ENCODE measurements around the gene RBFOX1.

RBFOX1 gene

DNA sequence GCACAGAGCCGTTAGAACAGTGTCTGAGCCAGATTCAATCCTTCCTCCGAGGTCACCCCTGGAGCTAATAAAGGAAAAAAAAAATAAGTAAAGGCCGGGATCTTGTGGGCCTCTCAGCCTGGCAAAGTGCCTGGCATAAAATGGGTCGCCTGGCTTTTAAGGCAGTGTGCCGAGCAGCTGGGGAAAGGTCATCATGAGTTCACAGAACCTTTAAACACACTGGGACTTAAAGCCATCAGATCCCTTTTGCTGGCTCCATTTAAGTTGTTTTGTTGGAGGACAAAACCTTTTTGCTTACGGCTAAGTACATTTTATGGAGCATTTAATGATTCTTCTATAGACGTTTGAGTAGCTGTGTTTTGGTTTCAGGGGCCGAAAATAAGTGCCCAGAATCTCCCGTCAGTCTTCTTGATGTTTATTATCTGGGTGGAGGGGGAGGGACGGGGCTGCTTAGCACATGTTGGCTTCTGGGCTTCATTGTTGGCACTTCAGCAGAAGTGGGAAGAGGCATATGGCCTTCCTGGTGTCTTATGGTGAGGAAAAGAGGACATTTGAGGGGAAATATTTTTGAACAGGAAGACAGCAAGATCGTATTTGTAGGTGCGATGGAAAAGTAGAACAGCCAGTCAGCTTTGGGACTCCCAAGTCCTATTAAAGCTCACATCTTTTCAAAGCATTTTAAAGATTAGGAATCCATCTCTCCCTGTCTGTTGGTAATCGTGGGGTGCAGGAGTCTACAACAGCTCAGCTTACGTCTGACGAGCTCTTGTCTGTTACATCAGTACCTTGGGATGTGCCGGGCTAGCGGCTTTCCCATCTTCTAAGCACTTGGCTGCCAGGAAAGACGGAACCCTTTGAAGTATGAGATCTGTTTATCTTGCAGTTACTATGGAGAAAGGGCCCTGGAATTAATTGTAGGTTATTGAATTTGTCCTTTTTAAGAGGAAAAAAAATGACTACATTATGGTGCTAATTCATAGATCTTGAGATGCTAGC lies 31.1 kb downstream of the RBFOX1 start:
- ChIA-PET CTCF (interaction anchor here (0.8 kb wide), 1 partner anchor 13 kb away, joined by 3 read pairs; no protein-coding TSS in a partner anchor), POLR2A (no interaction called here)
- TF ChIP-seq, protein P1, sequence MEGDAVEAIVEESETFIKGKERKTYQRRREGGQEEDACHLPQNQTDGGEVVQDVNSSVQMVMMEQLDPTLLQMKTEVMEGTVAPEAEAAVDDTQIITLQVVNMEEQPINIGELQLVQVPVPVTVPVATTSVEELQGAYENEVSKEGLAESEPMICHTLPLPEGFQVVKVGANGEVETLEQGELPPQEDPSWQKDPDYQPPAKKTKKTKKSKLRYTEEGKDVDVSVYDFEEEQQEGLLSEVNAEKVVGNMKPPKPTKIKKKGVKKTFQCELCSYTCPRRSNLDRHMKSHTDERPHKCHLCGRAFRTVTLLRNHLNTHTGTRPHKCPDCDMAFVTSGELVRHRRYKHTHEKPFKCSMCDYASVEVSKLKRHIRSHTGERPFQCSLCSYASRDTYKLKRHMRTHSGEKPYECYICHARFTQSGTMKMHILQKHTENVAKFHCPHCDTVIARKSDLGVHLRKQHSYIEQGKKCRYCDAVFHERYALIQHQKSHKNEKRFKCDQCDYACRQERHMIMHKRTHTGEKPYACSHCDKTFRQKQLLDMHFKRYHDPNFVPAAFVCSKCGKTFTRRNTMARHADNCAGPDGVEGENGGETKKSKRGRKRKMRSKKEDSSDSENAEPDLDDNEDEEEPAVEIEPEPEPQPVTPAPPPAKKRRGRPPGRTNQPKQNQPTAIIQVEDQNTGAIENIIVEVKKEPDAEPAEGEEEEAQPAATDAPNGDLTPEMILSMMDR (IDR thresholded peaks at IDR 0.05; ENCODE audit: control extremely low read depth, extremely low read depth, low read depth, missing control alignments), result no peak
- DNase-seq (ENCODE audit: extremely low spot score), result no peak

DNA sequence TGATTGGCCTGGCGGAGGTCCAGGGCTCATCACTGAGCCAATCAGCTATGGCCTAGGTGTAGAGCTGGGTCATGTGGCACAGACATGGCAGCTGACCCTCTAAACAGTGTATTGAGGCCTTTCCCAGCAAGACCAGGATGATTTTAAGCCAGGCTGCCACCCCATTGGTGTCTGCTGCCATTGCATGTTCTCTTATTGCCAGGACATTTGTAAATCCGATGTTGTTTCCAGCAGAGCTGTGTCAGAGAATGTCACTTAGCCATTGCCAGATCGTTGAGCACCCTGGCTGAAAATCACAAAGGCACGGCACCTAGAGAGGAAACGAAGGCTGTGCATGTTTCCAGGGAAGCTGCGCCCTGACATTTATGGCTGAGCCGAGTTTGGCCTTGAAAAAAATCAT lies 33.4 kb downstream of the RBFOX1 start:
- CTCF ChIA-PET, result no interaction called here
- POLR2A ChIA-PET, result no interaction called here
- TF ChIP-seq, protein P1 (IDR thresholded peaks at IDR 0.05; ENCODE audit: control extremely low read depth, extremely low read depth, low read depth, missing control alignments), result no peak
- DNase-seq (ENCODE audit: extremely low spot score), result no peak

DNA sequence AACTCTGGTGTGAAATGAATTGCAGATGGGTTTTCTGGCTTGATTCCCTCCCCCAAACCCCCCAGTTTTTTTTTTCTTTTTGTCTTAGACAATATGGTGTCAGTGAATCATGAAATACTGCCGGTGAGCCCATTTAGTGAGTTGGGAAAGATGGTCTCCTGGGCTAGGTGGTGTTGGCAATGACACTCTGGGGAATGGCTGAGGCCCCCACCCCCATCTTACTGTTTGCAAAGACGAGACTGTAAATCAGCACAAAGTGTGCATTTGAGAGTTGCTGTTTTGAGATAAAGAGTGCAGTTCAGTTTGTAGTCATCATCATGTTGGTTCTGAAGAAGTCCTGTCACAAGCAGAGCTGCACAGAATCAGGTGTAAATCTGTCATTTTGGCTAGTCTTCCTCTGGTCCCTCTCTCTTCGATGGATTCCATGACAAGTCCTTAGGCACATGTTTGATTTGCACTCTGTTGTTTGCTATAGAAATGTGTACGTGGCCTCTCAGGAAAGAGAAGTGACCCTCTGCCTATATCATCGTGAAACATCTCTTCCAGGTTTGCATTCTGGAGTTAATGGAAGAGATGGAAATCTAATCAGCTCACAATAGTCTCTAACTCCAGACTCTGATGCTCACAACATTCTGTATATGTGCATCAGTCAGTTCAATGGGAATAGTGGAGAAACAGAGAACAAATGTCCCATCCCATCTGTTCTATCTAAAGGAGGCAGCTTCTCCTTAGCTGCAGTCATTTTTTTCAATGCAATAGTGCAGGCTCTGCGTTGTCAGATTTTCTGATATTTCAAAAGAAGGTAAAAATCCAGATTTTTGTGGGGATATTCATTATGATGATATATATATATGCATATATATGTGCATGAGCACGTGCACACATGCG lies 34.6 kb downstream of the RBFOX1 start:
- no peak for DNase-seq (ENCODE audit: extremely low spot score)
- POLR2A ChIA-PET, result no interaction called here
- CTCF ChIA-PET, result no interaction called here
- TF ChIP-seq, protein P1 (IDR thresholded peaks at IDR 0.05; ENCODE audit: control extremely low read depth, extremely low read depth, low read depth, missing control alignments), result no peak

DNA sequence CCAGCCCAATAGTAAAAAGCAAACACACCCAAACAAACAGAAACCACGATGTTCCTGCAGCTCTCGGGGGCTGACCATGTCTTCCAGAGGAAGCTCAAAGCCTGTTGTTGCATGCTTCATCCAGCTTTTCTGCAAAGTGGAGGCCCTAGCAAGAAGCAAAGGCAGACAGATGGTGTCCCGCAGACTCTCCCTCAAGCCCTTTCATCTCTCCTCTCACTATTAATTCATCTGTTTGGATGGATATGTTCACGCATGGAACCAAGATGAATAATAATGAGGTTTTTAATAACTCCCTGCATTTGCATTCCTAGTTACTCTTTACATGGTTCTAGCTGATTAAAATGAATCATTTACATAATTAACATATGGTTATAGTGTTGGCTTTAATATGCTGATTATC lies 36.6 kb downstream of the RBFOX1 start:
- ChIA-PET POLR2A (no interaction called here), CTCF (no interaction called here)
- DNase-seq (ENCODE audit: extremely low spot score), result no peak
- TF ChIP-seq, protein P1 (IDR thresholded peaks at IDR 0.05; ENCODE audit: control extremely low read depth, extremely low read depth, low read depth, missing control alignments), result no peak

DNA sequence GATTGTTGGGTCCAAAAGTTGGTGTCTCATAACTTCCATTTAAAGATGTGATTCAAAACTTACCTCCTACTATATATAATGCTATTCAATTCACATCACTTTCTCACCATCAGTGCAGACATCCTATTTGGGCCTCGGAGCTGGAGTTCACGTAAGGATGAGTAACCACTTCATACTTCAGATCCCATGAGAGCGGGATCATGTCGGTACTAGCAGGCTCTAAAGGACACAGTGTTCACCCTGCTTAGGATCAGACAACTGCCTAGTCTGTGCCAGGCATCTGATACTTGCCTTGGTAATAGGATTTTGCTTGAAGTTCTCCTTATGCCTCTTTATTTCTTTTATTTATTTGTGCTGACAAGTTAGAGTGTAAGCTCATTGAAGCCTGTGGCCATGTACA lies 39.5 kb downstream of the RBFOX1 start:
- TF ChIP-seq, protein P1 (IDR thresholded peaks at IDR 0.05; ENCODE audit: control extremely low read depth, extremely low read depth, low read depth, missing control alignments), result no peak
- ChIA-PET POLR2A (no interaction called here), CTCF (interaction anchor here (1.2 kb wide), 1 partner anchor 20 kb away, joined by 3 read pairs; no protein-coding TSS in a partner anchor)
- DNase-seq (ENCODE audit: extremely low spot score), result no peak

DNA sequence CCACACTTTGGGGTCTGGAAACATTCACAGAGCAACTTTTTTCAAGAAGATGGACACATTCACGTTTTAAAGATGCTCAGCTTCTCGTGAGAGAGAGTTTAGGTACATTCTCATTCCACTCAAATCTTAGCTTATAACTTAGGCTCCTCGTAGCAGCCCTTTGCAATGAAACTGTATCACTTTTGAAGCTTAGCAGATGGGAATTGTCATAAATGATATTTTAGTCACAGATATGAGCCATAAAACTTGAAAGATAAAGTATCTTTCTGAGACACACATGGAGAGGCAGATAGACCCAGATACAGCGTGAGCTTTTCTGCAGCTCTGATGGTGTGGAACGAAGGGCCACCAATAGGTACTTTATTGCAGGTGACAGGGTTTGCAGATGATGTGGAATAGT lies 41.1 kb downstream of the RBFOX1 start:
- no peak for DNase-seq (ENCODE audit: extremely low spot score)
- TF ChIP-seq, protein P1 (IDR thresholded peaks at IDR 0.05; ENCODE audit: control extremely low read depth, extremely low read depth, low read depth, missing control alignments), result no peak
- CTCF ChIA-PET, result no interaction called here
- POLR2A ChIA-PET, result no interaction called here

All from GM10248 (cell line).